Superior temporal gyrus (tissue), 1 donor: ENCODE data around the gene PBX3.

Experiments
- DNase-seq: peaks from one replicate; pipeline ENCODE4 v3.0.0-alpha.2; 2016; ENCODE audit errors: extremely low spot score

The PBX3 gene

DNA sequence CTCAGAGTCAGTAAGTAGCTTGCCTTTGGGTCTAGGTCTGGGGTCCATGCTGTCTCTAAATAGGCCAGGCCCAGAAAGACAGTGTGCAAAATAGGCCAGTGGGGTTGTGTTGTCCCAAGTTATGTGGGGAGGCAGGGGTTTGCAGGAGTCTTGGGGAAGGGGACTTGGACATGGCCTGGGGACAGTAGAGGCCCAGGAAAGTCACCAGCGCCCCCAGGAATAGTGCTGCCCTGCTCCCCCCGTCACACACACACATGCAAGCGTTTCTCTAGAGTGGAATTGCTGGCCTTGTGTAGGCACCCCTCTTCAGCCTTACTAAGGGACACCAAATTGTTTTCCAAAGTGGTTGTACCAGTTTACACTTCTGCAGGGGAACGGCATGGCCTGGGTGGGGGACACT lies 227.5 kb downstream of the PBX3 start:
- DNase-seq: no peak

- DNase-seq: no peak
These were observed 230.1 kb downstream of the PBX3 start for GRCh38 chr9:125977223-125977622.

DNA sequence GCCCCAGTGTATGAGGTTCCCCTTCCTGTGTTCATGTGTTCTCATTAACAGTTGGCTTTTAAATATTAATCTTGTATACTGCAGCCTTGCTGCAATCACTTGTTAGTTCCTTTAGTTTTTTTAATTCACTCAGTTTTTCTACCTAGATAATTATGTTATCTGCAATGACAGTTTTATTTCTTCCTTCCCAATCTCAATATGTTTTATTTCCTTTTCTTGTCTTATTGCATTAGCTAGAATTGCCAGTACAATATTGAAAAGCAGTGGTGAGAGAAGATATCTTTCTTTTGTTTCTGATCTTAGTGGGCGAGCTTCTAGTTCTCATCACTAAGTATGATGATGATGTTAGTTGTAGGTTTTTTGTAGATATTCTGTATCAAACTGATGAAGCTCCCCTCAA lies 232.2 kb downstream of the PBX3 start:
- DNase-seq: no peak

DNA sequence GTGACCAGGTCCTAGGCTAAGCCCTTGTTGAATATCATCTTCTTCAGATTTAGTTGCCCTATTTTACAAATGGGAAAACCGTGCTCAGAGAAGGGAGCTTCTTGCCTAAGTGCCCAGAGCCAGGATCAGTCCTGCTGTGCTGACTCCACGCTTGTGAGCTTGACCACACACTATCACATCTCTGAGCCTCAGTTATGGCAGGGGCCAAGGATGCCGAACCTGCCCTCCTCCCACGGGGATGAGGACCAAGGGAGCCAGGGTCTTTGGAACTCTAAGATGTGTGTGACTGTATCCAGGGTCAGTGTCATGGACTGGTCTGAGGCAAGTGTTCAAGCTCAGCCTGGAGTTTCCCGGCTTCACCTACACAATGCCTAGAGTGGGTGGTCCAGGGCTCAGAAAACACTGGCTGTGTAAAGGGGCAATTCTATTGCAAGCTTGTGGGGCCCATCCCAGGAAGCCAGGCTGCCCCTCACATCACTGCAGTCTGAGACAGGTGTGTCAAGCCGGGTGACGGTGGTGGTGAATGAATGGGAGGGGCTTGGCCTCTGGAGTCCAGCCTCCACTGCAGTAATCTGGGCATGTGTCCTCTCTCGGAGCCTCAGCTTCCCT lies 235.7 kb downstream of the PBX3 start:
- no peak for DNase-seq

DNA sequence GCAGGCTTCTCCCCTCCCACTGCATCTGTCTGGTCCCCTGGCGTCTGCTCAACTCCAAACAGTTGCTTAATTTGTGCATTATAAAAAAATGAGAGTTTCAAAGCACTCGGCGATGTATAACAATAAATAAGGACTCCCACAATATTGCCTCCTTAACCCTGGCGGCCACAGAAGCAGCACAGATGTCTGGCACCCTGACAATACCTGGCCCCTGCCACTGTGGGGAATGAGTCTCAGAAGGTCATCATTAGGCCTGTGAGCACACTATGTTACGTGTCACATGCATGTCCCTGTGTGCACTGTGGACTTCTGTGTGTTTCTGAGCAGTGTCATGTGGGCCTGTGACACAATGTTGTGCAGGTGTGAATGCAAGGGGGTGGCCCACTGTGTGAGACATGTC lies 236.5 kb downstream of the PBX3 start:
- DNase-seq: no peak

DNA sequence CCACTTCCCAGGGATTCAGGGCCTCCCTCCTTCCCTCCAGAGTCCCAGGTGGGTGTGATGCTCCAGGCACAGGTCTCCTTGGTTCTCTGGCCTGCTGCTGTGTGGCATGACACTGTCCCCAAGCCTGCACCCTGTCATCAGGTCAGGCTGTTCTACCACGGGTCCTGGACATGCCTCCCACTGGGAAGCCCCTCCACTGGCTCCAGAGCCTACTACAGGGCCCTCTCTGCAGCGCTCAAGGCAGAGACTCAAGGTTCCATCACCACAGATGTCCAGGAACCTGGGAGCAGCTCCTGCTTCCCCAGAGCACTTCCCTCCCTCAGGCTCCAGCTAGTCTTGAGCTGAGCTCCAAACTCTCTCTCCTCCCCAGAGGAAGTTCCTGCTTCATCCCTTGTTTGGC lies 237.3 kb downstream of the PBX3 start:
- no peak for DNase-seq

- no peak for DNase-seq
These were observed 238.2 kb downstream of the PBX3 start for GRCh38 chr9:125985142-125985997.

- DNase-seq: no peak
These were observed 239.0 kb downstream of the PBX3 start for GRCh38 chr9:125985998-125986655.

DNA sequence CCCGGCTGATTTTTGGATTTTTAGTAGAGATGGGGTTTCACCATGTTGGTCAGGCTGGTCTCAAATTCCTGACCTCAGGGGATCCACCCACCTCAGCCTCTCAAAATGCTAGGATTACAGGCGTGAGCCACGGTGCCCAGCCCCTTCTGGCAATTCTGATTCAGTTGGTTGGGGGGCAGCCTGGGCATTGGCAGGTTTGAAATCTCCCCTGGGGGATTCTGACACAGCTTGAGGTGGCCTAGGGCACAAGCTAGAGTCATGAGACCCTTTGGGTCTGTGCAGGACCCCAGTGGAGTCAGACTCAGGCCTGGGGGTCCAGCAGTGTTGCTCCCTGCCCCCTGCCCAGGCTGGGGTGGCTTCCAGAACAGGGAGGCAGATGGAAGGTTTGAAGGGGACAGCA lies 239.8 kb downstream of the PBX3 start:
- no peak for DNase-seq

- DNase-seq: no peak
These were observed 240.2 kb downstream of the PBX3 start for GRCh38 chr9:125987420-125987819.

DNA sequence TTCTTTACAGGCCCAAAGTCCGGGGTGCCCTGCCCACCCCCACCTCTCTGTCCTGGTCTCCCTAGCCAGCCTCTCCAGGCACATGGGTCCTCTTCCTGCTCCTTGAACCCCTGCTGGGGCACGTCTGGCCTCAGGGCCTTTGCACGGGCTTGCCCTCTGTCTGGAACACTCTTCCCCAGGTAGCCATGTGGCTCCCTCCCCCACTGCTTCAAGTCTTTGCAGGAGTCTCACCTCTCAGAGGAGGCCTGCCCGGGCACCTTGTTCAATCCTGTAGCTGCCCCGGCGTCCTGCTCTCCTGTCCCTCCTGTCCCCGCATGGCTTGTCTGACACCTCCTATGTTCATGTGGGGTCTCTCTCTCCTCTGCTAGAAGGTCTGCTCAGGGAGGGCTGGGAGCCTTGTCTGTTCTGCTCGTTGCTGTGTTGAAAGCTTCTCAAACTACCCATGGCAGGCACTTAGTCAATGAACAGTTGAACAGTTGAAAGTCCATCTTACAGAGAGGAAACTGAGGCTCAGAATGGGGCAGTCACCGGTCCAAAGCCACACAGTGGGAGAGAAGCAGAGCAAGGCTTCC lies 241.4 kb downstream of the PBX3 start:
- DNase-seq: no peak

GRCh38 chr9:125989090-125989501 lies 241.9 kb downstream of the PBX3 start:
- DNase-seq: no peak

DNA sequence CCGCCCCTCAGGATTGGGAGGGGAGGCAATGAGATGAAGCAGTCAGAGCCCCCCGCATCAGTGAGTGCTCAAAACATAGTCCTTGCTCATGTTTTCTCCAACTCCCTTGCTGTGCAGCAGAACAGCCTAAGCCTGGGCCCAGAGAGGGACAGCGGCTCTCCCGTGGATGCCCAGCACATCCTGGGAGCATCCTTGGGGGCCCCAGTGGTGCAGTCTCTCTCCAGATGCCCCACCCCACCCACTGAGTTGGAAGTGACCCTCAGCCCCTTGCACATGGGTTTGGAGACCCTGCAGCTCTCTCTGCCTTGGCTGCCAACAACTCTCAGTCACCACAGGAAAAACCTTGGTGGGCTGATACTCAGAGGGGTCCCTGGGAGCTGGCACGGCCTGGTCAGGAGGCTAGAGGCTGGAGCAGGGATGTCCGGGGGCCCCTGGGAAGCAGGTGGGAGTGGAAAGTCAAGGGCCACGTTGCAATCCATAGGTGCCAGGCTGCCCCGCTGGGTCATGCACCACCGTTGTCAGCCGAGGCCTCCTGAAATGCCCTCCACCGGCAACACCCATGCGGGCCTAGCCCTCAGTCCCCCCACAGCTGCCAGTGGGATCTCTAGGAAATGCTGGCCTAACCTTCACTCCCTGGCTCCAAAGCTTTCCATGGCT lies 242.5 kb downstream of the PBX3 start:
- no peak for DNase-seq

GRCh38 chr9:125990186-125990792 lies 243.1 kb downstream of the PBX3 start:
- DNase-seq: no peak

DNA sequence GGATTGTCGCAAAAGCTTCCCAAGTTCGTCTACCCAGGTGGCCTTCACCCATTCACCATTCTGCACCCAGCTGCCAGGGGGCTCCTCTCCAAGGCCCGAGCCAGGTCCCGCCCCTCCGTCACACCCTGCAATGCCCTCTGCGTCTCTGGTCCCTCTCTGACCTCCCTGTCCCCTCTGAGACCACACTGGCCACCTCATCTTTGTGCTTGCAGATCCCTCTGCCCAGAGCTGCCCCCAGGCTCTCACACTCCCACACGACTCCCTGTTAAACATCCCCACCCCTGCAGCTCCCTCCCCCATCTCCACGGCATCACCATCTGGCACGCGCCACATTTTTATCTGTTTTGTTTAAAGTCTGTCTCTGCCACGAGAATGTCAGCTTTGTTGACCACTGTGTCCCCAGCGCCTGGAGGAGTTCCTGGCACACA lies 243.6 kb downstream of the PBX3 start:
- DNase-seq: no peak

DNA sequence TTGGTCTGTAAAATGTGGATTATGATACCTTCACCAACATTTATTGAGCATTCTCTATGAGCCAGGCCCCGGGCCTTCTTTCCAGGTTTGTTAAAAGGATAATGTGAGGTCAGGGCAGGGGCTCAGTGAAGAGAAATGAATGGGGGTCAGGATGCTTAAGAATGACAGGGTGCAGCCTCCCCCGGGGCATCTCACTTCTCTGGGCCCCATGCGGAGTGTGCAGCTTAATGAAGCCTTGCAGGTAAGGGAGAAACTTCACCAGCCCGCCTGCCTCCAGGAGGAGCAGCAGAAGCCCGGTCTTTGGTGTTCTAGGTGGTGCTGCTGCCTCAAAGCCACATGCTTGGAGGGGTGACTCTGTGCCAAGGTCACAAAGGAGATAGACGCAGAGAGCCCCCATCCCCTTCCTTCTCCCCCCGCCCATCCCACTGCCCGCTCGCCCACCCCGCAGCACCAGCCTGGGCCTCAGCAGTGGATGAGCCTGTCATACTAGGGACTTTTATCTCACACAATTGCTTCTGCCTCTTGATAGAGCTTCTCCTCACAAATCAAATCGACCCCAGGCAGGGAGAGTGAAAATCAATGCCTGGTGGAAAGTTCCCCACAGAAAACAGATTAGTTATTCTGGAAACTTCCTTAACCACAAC lies 244.8 kb downstream of the PBX3 start:
- DNase-seq: no peak

DNA sequence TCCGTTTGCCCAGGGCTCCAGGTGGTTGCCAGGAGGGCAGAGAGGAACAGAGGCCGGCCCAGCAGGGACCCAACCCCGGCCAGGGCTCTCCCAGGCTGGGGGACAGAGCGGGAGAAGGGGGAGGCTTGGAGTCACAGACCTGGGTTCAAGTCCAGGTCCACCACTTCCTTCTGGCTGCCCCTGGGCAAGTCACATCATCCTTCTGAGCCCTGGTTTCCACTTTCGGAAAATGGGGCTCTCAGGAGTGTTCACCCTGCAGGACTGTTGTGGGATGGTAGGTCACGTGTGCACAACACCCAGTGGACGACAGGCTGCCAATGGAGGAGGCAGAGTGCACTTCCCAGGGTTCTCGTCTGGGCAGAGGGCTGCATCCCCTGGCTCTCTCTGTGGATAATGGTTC lies 245.4 kb downstream of the PBX3 start:
- DNase-seq: no peak

DNA sequence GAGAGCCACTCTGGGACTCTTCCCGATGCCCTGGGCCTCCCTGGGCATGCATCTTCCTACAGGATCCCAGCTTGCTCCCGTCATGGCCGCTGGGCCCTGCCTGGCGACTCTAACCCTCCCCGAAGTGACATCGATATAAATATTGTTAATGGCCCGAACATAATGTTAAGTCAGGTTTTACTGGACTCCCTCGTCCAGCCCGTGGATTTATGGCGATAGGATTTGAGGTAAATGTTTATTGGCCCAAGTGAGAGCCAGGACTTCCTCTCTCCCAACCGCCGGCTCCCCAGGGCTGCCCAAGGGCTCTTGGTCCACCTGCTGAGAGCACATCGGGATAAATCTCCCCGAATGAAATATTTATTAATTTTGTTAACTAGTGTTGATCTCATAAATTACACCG lies 246.3 kb downstream of the PBX3 start:
- no peak for DNase-seq

DNA sequence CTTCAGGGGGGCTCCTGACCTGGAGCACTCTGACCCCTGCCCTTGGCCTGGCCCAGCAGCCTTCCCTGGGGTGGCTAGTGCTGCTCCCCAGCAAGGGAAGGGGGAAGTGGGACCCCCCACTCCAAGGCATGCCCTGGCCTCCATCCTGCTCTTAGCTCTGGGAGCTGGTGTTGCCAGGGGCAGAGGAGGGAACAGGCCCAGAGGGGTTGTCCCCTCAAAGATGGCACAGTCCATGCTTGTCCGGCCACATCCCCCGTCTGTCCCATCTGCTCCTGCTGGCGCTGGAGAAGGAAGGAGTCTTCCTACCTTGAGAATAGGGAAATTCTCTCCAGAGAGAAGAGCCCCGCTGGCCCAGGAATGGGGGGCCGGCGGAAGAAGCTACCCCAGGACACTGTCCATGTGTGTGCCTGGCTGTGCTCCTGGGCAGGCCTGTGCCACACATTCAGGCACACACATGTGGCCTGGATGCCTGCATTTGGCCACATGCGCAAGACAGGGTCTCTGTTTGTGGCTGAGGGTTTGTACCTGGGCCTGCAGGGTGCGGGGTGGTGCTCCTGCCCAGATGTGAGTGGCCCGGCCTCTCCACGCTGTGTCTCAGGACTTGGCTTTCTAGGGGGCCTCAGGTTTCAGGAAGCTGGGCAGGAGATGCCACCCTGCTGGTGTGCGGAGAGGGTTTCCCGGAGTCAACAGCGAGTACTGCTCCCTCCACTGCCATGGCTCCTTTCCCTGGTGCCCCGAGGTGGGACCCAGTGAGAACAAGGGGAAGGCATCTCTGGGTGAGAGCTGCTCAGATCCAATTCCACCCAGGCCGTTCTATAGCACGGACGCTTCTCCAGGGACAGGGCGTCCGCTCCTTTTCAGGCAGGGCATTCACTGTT lies 247.1 kb downstream of the PBX3 start:
- DNase-seq: no peak

GRCh38 chr9:125995006-125995405 lies 247.8 kb downstream of the PBX3 start:
- no peak for DNase-seq
